ENCODE data around the gene PALMD. TPM values are rescaled to one million over a fixed set of nuclear protein-coding genes. Genes with fewer than 3 reads are reported as not detected.

PALMD gene
- total and polyA plus RNA-seq, 11 donors = 74.0 to 236 (median 120) TPM

DNA sequence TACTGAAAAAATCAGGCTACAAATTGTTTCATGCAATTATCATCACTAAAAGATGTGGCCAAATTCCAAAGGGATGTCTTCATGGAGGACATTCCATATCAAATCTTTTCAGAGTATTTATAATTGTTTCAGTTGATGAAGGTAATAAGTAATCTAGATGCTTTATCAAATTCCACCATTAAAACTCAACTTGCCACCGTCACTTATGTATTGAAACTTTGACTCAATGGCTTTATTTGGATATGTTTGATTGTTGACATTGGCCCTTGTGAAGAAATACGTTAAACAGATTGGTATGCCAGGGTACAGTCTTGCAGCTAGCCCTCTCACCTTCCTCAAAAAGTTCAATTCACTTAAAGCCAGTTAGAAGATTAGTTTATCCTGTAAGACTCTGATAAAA, 32.2 kb upstream of the PALMD start:
- Histone ChIP-seq H3K4me3 (no peak overlapping the region), H3K4me1 (no peaks in the 10 kb centered on the region), H3K9me3 (peaks cover 0 to under 1% (median 0%) of the 10 kb centered on the region in 12 donors), H3K27me3 (no peaks in the 10 kb centered on the region), H3K27ac (no peak overlapping the region), H3K36me3 (no peaks in the 10 kb centered on the region)
- intact Hi-C loops (cut with DNase I) = no loop called here
- ATAC-seq (no peak), DNase-seq (no peak)
- WGBS, 4 donors = 88 to 99% (median 94%) methylated on average over 2 of the region's 2 CpGs
- TF ChIP-seq POLR2A (IDR thresholded peaks at IDR 0.05) = no peak
- TF ChIP-seq, protein P1, sequence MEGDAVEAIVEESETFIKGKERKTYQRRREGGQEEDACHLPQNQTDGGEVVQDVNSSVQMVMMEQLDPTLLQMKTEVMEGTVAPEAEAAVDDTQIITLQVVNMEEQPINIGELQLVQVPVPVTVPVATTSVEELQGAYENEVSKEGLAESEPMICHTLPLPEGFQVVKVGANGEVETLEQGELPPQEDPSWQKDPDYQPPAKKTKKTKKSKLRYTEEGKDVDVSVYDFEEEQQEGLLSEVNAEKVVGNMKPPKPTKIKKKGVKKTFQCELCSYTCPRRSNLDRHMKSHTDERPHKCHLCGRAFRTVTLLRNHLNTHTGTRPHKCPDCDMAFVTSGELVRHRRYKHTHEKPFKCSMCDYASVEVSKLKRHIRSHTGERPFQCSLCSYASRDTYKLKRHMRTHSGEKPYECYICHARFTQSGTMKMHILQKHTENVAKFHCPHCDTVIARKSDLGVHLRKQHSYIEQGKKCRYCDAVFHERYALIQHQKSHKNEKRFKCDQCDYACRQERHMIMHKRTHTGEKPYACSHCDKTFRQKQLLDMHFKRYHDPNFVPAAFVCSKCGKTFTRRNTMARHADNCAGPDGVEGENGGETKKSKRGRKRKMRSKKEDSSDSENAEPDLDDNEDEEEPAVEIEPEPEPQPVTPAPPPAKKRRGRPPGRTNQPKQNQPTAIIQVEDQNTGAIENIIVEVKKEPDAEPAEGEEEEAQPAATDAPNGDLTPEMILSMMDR (IDR thresholded peaks at IDR 0.05) = no peak

GRCh38 chr1:99614728-99615127, 31.2 kb upstream of the PALMD start:
- H3K9me3 ChIP-seq = no peaks in the 10 kb centered on the region
- intact Hi-C loops (cut with DNase I) = no loop called here

GRCh38 chr1:99619583-99619982, 26.3 kb upstream of the PALMD start:
- TF ChIP-seq, protein P1 (IDR thresholded peaks at IDR 0.05) = no peak
- TF ChIP-seq POLR2A (IDR thresholded peaks at IDR 0.05) = no peak
- ATAC-seq = no peak
- no peak for DNase-seq
- intact Hi-C loops (cut with DNase I) = no loop called here
- Histone ChIP-seq H3K4me1 (peaks cover 0 to 3% (median 0%) of the 10 kb centered on the region in 12 donors), H3K9me3 (no peaks in the 10 kb centered on the region), H3K36me3 (no peaks in the 10 kb centered on the region), H3K4me3 (no peak overlapping the region), H3K27me3 (no peaks in the 10 kb centered on the region), H3K27ac (no peak overlapping the region)
- WGBS, 4 donors = 94 to 98% (median 94%) methylated on average over 4 of the region's 4 CpGs

More at GRCh38 chr1:99614728-99615127, 31.2 kb upstream of the PALMD start:
- Histone ChIP-seq H3K4me3 (no peak overlapping the region), H3K27ac (no peak overlapping the region), H3K27me3 (no peaks in the 10 kb centered on the region), H3K36me3 (no peaks in the 10 kb centered on the region), H3K4me1 (no peaks in the 10 kb centered on the region)
- ATAC-seq (no peak), DNase-seq (no peak)
- TF ChIP-seq, protein P1 (IDR thresholded peaks at IDR 0.05) = no peak
- TF ChIP-seq POLR2A (IDR thresholded peaks at IDR 0.05) = no peak

DNA sequence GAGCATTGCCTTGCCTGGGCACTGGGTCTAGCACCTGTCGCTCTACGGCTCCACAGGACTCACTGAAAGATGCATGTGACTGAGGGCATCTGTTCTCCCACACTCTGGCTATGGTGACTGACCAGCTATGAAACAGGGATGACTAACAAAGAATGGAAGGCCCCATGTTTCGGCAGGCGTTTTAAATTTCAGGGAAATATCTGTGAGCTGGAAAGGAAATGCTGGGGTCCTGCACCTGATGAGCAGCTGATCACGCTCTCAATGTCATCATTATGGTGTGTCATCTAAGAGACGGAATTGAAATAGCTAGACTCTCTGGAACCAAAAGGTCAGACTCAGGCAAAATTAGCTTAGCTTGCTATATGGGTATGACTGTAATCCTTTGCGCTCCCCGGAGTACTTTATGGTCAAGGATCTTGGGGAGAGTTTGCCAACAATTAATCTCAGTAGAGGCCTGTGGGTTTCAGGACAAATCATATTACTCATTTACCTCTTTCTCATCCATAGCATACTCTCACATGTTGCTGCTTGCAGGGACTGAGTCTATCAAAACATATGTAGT, 24.5 kb upstream of the PALMD start:
- 95 to 97% (median 96%) methylated on average over 8 of the region's 8 CpGs for WGBS, 4 donors
- H3K36me3 ChIP-seq = no peaks in the 10 kb centered on the region
- no peaks in the 10 kb centered on the region for H3K9me3 ChIP-seq
- H3K4me1 ChIP-seq = peaks cover 0 to 3% (median 0%) of the 10 kb centered on the region in 12 donors
- TF ChIP-seq POLR2A (IDR thresholded peaks at IDR 0.05) = no peak
- TF ChIP-seq, protein P1 (IDR thresholded peaks at IDR 0.05) = no peak
- intact Hi-C loops (cut with DNase I) = no loop called here
- H3K27me3 ChIP-seq = no peaks in the 10 kb centered on the region
- no peak for DNase-seq
- no peak for ATAC-seq
- no peak overlapping the region for H3K27ac ChIP-seq
- H3K4me3 ChIP-seq = no peak overlapping the region
